SU-DHL-6 (cell line): ENCODE measurements around the gene CLIP2.

Experiments used
- CTCF ChIP-seq: fragments of 200-600 bp; sonication (generic); IDR thresholded peaks from one replicate; pipeline ENCODE4 v1.5.1; 2017; ENCODE audit warnings: antibody characterized with exemption, mild to moderate bottlenecking, low read length, moderate library complexity; ENCODE audit not compliant: insufficient read depth, poor library complexity, severe bottlenecking
- EZH2phosphoT487 ChIP-seq: fragments of 200-600 bp; sonication (generic), shearing (Covaris generic); conservative IDR thresholded peaks from 2 replicates; pipeline ENCODE4 v1.6.1; 2018; ENCODE audit warnings: mild to moderate bottlenecking, antibody characterized with exemption, low read length, moderate library complexity, mixed read lengths

- TF ChIP-seq CTCF (no peak), EZH2phosphoT487 (no peak)
Measured at GRCh38 chr7:74300926-74301325, 11.7 kb downstream of the CLIP2 start.
